Prostate gland (tissue), 2 donors: ENCODE measurements around the gene CRYBG1.

Source experiments
- POLR2AphosphoS5 ChIP-seq: sonication (generic); formaldehyde crosslinking; IDR thresholded peaks from one replicate; pipeline ENCODE4 v1.6.1; 2017; ENCODE audit warnings: antibody characterized with exemption
- TF ChIP-seq, protein P1 (sequence below), 4 experiments: fragments of 200-600 bp in 2 of 4; fragments of 450-650 bp in 2 of 4; sonication (generic) in 2 of 4; IDR thresholded peaks; 1 replicate in 3 of 4; 2 replicates in 1 of 4; pipeline ENCODE4 v1.5.1; 2016 to 2019; ENCODE audit warnings: antibody characterized with exemption in 4 of 4, mild to moderate bottlenecking in 2 of 4, moderate library complexity in 2 of 4

DNA sequence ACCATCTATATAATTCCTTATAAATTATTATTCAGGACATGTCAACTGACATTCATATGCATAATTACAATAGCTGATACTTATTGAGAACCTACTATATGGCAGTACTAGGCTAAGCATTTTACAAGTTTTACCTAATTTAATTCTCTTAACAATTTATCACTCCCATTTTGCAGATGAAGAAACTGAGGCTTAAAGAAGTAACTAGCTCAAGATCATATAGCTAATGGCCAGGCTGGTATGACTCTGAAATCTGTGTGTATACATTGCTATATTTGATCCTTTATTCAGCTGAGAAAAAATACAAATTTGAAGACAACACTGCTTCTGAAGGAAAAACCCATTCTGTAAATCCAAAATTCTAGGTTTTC lies 85.0 kb downstream of the CRYBG1 start:
- TF ChIP-seq, protein P1, sequence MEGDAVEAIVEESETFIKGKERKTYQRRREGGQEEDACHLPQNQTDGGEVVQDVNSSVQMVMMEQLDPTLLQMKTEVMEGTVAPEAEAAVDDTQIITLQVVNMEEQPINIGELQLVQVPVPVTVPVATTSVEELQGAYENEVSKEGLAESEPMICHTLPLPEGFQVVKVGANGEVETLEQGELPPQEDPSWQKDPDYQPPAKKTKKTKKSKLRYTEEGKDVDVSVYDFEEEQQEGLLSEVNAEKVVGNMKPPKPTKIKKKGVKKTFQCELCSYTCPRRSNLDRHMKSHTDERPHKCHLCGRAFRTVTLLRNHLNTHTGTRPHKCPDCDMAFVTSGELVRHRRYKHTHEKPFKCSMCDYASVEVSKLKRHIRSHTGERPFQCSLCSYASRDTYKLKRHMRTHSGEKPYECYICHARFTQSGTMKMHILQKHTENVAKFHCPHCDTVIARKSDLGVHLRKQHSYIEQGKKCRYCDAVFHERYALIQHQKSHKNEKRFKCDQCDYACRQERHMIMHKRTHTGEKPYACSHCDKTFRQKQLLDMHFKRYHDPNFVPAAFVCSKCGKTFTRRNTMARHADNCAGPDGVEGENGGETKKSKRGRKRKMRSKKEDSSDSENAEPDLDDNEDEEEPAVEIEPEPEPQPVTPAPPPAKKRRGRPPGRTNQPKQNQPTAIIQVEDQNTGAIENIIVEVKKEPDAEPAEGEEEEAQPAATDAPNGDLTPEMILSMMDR (IDR thresholded peaks at IDR 0.05): no peak
- no peak for TF ChIP-seq POLR2AphosphoS5
